CD14-positive monocyte (primary cell): Measurements from ENCODE around the gene P2RX5. TPM values are rescaled to one million over a fixed set of nuclear protein-coding genes. Genes with fewer than 3 reads are reported as not detected.

Experiments used
- DNase-seq, 3 donors: peaks; one replicate each; pipeline ENCODE4 v3.0.0-alpha.2; 2011 to 2022
- H2AFZ ChIP-seq: 2 replicates; pipeline ENCODE4 v1.6.0; 2012; ENCODE audit warnings: mild to moderate bottlenecking, low read depth, low read length, inconsistent platforms; ENCODE audit not compliant: insufficient read depth, poor library complexity, severe bottlenecking
- H3K27ac ChIP-seq, 2 donors: 1 replicate in 1 of 2; 2 replicates in 1 of 2; pipeline ENCODE4 v1.5.1; 2012 to 2013; ENCODE audit warnings: low read length in 2 of 2, control low read depth in 1 of 2, inconsistent platforms in 1 of 2, low read depth in 1 of 2, mild to moderate bottlenecking in 1 of 2
- H3K27me3 ChIP-seq, 2 donors: one replicate each; pipeline versions ENCODE4 v1.6.0 to v1.6.1; 2011 to 2013; ENCODE audit warnings: low read length in 2 of 2; ENCODE audit not compliant: control insufficient read depth in 2 of 2, insufficient read depth in 2 of 2
- H3K36me3 ChIP-seq, 2 donors: replicated peaks in 1 of 2; 1 replicate in 1 of 2; 2 replicates in 1 of 2; pipeline versions ENCODE4 v1.5.1 to v1.6.1; 2012 to 2013; ENCODE audit warnings: low read length in 2 of 2, control low read depth in 1 of 2, inconsistent platforms in 1 of 2, mild to moderate bottlenecking in 1 of 2; ENCODE audit not compliant: insufficient read depth in 2 of 2, control insufficient read depth in 1 of 2
- H3K4me1 ChIP-seq, 2 donors: 1 replicate in 1 of 2; 2 replicates in 1 of 2; pipeline versions ENCODE4 v1.5.1 to v1.6.1; 2012 to 2013; ENCODE audit warnings: low read length in 2 of 2, control low read depth in 1 of 2, inconsistent platforms in 1 of 2, mild to moderate bottlenecking in 1 of 2, moderate library complexity in 1 of 2; ENCODE audit not compliant: insufficient read depth in 2 of 2, control insufficient read depth in 1 of 2
- H3K4me2 ChIP-seq: replicated peaks from 2 replicates; pipeline ENCODE3; 2012; ENCODE audit warnings: low read length, moderate library complexity, mild to moderate bottlenecking; ENCODE audit not compliant: poor library complexity, severe bottlenecking; ENCODE audit errors: extremely low read depth
- H3K4me3 ChIP-seq, 3 experiments: fragments of 200-600 bp in 1 of 3; sonication (generic) in 1 of 3; replicated peaks in 1 of 3; 1 replicate in 2 of 3; 2 replicates in 1 of 3; pipeline ENCODE4 v1.5.1; 2011 to 2013; ENCODE audit warnings: low read length in 3 of 3, mild to moderate bottlenecking in 3 of 3, control low read depth in 2 of 3, low read depth in 2 of 3, inconsistent platforms in 1 of 3, moderate library complexity in 1 of 3
- H3K79me2 ChIP-seq: 2 replicates; pipeline ENCODE4 v1.6.0; 2012; ENCODE audit warnings: mild to moderate bottlenecking, control low read depth, inconsistent platforms, low read length, moderate library complexity; ENCODE audit not compliant: insufficient read depth
- H3K9ac ChIP-seq: 2 replicates; pipeline ENCODE4 v1.6.0; 2017; ENCODE audit warnings: low read length, mild to moderate bottlenecking; ENCODE audit not compliant: insufficient read depth, poor library complexity, severe bottlenecking
- H3K9me3 ChIP-seq, 2 donors: replicated peaks in 1 of 2; 1 replicate in 1 of 2; 2 replicates in 1 of 2; pipeline versions ENCODE4 v1.5.1 to v1.6.1; 2012 to 2013; ENCODE audit warnings: low read length in 2 of 2, control low read depth in 1 of 2; ENCODE audit not compliant: control insufficient read depth in 1 of 2, insufficient read depth in 1 of 2
- H4K20me1 ChIP-seq: 2 replicates; pipeline ENCODE4 v1.6.0; 2012; ENCODE audit warnings: mild to moderate bottlenecking, low read length, control low read depth, moderate library complexity; ENCODE audit not compliant: insufficient read depth
- H3K27ac Mint-ChIP-seq, 7 donors: one replicate each; pipeline ENCODE4 v1.8.0; 2020; ENCODE audit warnings: mild to moderate bottlenecking in 7 of 7, mixed read lengths in 7 of 7, moderate library complexity in 6 of 7, inconsistent platforms in 2 of 7
- H3K27me3 Mint-ChIP-seq, 3 donors: one replicate each; pipeline ENCODE4 v1.8.0; 2021 to 2022; ENCODE audit warnings: low read depth in 3 of 3, mild to moderate bottlenecking in 3 of 3, mixed read lengths in 3 of 3, moderate library complexity in 3 of 3, inconsistent platforms in 1 of 3
- H3K36me3 Mint-ChIP-seq, 2 donors: one replicate each; pipeline ENCODE4 v1.8.0; 2020; ENCODE audit warnings: mixed read lengths in 2 of 2, inconsistent platforms in 1 of 2, mild to moderate bottlenecking in 1 of 2
- H3K4me1 Mint-ChIP-seq: one replicate; pipeline ENCODE4 v1.8.0; 2020; ENCODE audit warnings: mild to moderate bottlenecking, mixed read lengths
- H3K4me3 Mint-ChIP-seq, 2 donors: one replicate each; pipeline ENCODE4 v1.8.0; 2020; ENCODE audit warnings: mild to moderate bottlenecking in 2 of 2, mixed read lengths in 2 of 2, moderate library complexity in 1 of 2
- H3K9me3 Mint-ChIP-seq, 7 donors: one replicate each; pipeline ENCODE4 v1.8.0; 2020 to 2022; ENCODE audit warnings: mixed read lengths in 7 of 7, mild to moderate bottlenecking in 6 of 7, moderate library complexity in 6 of 7, inconsistent platforms in 2 of 7
- WGBS: methylation state at CpG from one replicate; pipeline ENCODE4 v1.1.5; 2013; ENCODE audit warnings: missing lambda C conversion rate; ENCODE audit not compliant: insufficient coverage; 5-methylcytosine and 5-hydroxymethylcytosine counted together
- intact Hi-C, 2 donors: fragments of 100-400 bp; cut with micrococcal nuclease; formaldehyde crosslinking; loops; one replicate each; pipeline versions ENCODE4 v1.15.0 to v1.15.1; 2023
- polyA plus RNA-seq, 3 donors: library from polyadenylated mRNA; depleted of rRNA in 1 of 3; unstranded in 2 of 3; stranded (reverse) in 1 of 3; fragments of 300-500 nt in 2 of 3; fragments of >200 nt in 1 of 3; fragmentation: Illumina TruSeq in 2 of 3; gene quantifications; 1 replicate in 2 of 3; 2 replicates in 1 of 3; pipeline ENCODE4 v1.2.3, GENCODE V29; 2012 to 2021
- TF ChIP-seq, protein P1 (sequence below): fragments of 200-600 bp; IDR thresholded peaks from one replicate; pipeline ENCODE4 v1.8.0; 2022; ENCODE audit warnings: antibody characterized with exemption, mild to moderate bottlenecking

P2RX5 gene
- polyA plus RNA-seq, 3 donors = 0.64 to 8.8 (median 3.4) TPM

DNA sequence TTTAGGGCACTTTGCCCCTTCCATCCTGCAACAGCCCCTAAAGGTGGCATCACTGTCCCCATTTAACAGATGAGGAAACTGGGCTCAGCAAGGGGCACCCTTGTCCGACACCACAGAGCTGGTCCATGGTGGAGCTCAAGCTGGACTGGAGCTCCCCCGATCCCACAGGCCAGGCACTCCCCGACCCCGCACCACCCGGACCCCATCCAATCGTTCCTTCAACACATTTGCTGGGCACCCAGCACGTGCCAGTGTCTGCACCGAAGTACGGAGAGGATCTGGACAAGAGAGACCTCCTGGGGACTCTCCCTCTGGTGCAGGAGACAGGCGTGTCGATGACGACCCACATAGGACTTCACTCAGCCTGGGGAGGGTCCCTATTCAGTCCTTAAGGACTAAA, 13.9 kb downstream of the P2RX5 start:
- Mint-ChIP-seq H3K27me3 (peaks cover 6 to 15% (median 10%) of the 10 kb centered on the region in 3 donors), H3K4me3 (peak overlapping the region; percentile 22 to 63), H3K27ac (peak overlapping the region in 1 of 7 donors; percentile 32), H3K36me3 (no peaks in the 10 kb centered on the region), H3K4me1 (peaks cover 28% of the 10 kb centered on the region), H3K9me3 (peaks cover 0 to 3% (median 0%) of the 10 kb centered on the region in 7 donors)
- H3K4me1 ChIP-seq = peaks cover 18 to 32% of the 10 kb centered on the region in 2 donors
- H3K4me3 ChIP-seq = no peak overlapping the region
- 98% methylated on average over 11 of the region's 12 CpGs for WGBS
- intact Hi-C loops = loop anchor here (2.0 to 5.0 kb wide), 3 partner anchors 40 to 145 kb away; partner anchors contain the start of gene HASPIN (in 2 of the 2)
- no peak overlapping the region for H3K9ac ChIP-seq
- H3K27me3 ChIP-seq = no peaks in the 10 kb centered on the region
- no peaks in the 10 kb centered on the region for H4K20me1 ChIP-seq
- DNase-seq = no peak
- H3K79me2 ChIP-seq = no peaks in the 10 kb centered on the region
- no peak overlapping the region for H3K27ac ChIP-seq
- TF ChIP-seq, protein P1, sequence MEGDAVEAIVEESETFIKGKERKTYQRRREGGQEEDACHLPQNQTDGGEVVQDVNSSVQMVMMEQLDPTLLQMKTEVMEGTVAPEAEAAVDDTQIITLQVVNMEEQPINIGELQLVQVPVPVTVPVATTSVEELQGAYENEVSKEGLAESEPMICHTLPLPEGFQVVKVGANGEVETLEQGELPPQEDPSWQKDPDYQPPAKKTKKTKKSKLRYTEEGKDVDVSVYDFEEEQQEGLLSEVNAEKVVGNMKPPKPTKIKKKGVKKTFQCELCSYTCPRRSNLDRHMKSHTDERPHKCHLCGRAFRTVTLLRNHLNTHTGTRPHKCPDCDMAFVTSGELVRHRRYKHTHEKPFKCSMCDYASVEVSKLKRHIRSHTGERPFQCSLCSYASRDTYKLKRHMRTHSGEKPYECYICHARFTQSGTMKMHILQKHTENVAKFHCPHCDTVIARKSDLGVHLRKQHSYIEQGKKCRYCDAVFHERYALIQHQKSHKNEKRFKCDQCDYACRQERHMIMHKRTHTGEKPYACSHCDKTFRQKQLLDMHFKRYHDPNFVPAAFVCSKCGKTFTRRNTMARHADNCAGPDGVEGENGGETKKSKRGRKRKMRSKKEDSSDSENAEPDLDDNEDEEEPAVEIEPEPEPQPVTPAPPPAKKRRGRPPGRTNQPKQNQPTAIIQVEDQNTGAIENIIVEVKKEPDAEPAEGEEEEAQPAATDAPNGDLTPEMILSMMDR = no peak
- peak overlapping the region; percentile 20 for H2AFZ ChIP-seq
- H3K9me3 ChIP-seq = no peaks in the 10 kb centered on the region
- H3K4me2 ChIP-seq = no peak overlapping the region
- no peaks in the 10 kb centered on the region for H3K36me3 ChIP-seq

DNA sequence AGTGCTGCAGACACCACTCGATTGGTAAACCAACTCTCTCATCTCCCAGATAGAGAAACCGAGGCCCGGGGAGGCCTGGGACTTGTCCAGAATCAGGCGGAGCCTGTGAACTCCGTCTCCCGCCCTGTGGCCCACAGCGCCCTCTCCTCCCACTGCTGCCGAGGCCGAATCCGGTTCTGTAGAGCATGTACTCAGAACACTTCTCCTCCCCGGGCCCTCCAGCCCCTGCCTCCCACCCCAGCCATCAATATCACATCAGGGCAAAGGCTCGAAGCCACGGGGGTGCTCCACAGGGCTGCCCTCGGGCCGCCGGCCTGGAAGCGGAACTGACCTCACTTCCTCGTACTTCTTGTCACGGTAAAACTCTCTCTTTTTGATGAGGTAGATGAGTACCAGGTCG, 14.4 kb downstream of the P2RX5 start:
- Histone ChIP-seq H3K4me1 (peaks cover 18 to 32% of the 10 kb centered on the region in 2 donors), H3K27me3 (no peaks in the 10 kb centered on the region), H2AFZ (peak overlapping the region; percentile 20), H3K27ac (no peak overlapping the region), H3K9ac (no peak overlapping the region), H3K79me2 (no peaks in the 10 kb centered on the region), H3K4me2 (no peak overlapping the region), H4K20me1 (no peaks in the 10 kb centered on the region), H3K9me3 (no peaks in the 10 kb centered on the region), H3K4me3 (no peak overlapping the region), H3K36me3 (no peaks in the 10 kb centered on the region)
- 98% methylated on average over 11 of the region's 20 CpGs for WGBS
- peaks cover 6 to 15% (median 10%) of the 10 kb centered on the region in 3 donors for H3K27me3 Mint-ChIP-seq
- TF ChIP-seq, protein P1 = no peak
- intact Hi-C loops = loop anchor here (5.0 kb wide), 2 partner anchors 41 to 146 kb away; partner anchors contain the start of gene HASPIN (in 2 of the 2)
- peak in 1 of 3 donors; percentile 28 for DNase-seq
- H3K4me3 Mint-ChIP-seq = peak overlapping the region; percentile 22 to 63
- H3K27ac Mint-ChIP-seq = peak overlapping the region in 3 of 7 donors; percentile 66 to 72 (median 66)
- H3K9me3 Mint-ChIP-seq = peaks cover 0 to 3% (median 0%) of the 10 kb centered on the region in 7 donors
- H3K4me1 Mint-ChIP-seq = peaks cover 28% of the 10 kb centered on the region
- H3K36me3 Mint-ChIP-seq = no peaks in the 10 kb centered on the region
